Ectodermal cell (in vitro differentiated cells): ENCODE results near the gene ZNF439.
"Not testable (repeated sequence)": the region's sequence is repeated elsewhere in the genome, so short reads cannot be mapped to it uniquely, and the experiment has no call there.

ENCODE experiments used
- H3K27ac ChIP-seq: 2 replicates; pipeline ENCODE4 v1.7.0; 2013; ENCODE audit warnings: mild to moderate bottlenecking, low read depth, low read length; ENCODE audit not compliant: insufficient read depth, poor library complexity, severe bottlenecking
- H3K27me3 ChIP-seq: 2 replicates; pipeline ENCODE4 v1.7.0; 2013; ENCODE audit warnings: mild to moderate bottlenecking, low read length; ENCODE audit not compliant: insufficient read depth, control insufficient read depth, poor library complexity, severe bottlenecking
- H3K36me3 ChIP-seq: one replicate; pipeline ENCODE4 v1.7.0; 2013; ENCODE audit warnings: low read length; ENCODE audit not compliant: control insufficient read depth, insufficient read depth
- H3K4me1 ChIP-seq: one replicate; pipeline ENCODE4 v1.7.0; 2013; ENCODE audit warnings: low read length; ENCODE audit not compliant: control insufficient read depth, insufficient read depth
- H3K4me3 ChIP-seq: 2 replicates; pipeline ENCODE4 v1.7.0; 2013; ENCODE audit warnings: low read depth, low read length, control low read depth; ENCODE audit not compliant: insufficient read depth
- H3K9me3 ChIP-seq: 2 replicates; pipeline ENCODE4 v1.7.0; 2013; ENCODE audit warnings: mild to moderate bottlenecking, low read length, moderate library complexity; ENCODE audit not compliant: control insufficient read depth
- WGBS, 2 experiments: methylation state at CpG; one replicate each; pipeline ENCODE4 v1.1.7; 2013; ENCODE audit warnings: missing lambda C conversion rate in 2 of 2; 5-methylcytosine and 5-hydroxymethylcytosine counted together

ZNF439 gene

DNA sequence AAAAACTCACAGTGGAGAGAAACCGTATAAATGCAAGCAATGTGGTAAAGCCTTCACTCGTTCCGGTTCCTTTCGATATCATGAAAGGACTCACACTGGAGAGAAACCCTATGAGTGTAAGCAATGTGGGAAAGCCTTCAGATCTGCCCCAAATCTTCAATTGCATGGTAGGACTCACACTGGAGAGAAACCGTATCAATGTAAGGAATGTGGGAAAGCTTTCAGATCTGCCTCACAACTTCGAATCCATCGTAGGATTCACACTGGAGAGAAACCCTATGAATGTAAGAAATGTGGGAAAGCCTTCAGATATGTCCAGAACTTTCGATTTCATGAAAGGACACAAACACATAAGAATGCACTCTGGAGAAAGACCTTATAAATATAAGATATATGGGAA, 19.7 kb downstream of the ZNF439 start:
- Histone ChIP-seq H3K36me3 (peaks cover 4% of the 10 kb centered on the region), H3K27ac (no peak overlapping the region), H3K4me1 (no peaks in the 10 kb centered on the region), H3K27me3 (no peaks in the 10 kb centered on the region), H3K9me3 (peaks cover 5% of the 10 kb centered on the region), H3K4me3 (no peak overlapping the region)
- WGBS, 2 experiments, result 87 to 95% methylated on average over 8 of the region's 8 CpGs

DNA sequence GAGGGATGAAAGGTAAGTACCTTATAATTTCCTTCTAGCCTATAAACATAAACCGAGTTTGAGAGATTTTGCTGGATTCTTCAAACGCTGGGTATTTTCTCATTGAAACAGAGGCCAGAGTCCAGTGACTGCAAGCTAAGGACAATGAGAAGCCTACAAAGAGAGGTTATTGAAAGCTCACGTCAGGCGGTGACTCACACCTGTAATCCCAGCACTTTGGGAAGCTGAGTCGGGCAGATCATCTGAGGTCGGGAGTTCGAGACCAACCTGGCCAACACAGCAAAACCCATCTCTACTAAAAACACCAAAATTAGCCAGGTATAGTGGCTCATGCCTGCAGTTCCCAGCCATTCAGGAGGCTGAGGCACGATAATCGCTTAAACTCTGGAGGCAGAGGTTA, 24.1 kb downstream of the ZNF439 start:
- peaks cover 4% of the 10 kb centered on the region for H3K36me3 ChIP-seq
- no peak overlapping the region for H3K27ac ChIP-seq
- no peaks in the 10 kb centered on the region for H3K4me1 ChIP-seq
- no peaks in the 10 kb centered on the region for H3K27me3 ChIP-seq
- H3K9me3 ChIP-seq, result peaks cover 2% of the 10 kb centered on the region
- WGBS, 2 experiments, result 89 to 91% methylated on average over 9 of the region's 9 CpGs
- no peak overlapping the region for H3K4me3 ChIP-seq

DNA sequence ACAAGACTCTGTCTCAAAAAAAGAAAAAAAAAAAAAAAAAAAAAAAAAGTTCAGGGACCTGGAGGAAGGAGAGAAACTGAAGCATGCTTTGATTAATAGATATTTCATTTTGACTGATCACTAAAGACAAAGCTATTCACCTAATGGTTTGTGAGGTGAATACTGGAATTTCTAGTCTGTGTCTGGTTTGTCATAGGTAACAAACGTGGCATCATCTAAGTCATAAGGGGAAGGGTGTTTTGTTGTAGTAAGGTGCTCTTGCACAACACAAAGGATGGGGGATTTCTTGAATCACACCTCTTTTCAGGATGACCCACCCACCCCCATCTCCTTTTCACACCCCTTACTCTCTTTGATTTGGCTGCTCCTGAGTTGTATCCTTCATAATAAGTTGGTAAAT, 25.2 kb downstream of the ZNF439 start:
- H3K36me3 ChIP-seq, result no peaks in the 10 kb centered on the region
- 77 to 90% methylated on average over 1 of the region's 1 CpG for WGBS, 2 experiments
- H3K27ac ChIP-seq, result no peak overlapping the region
- peaks cover 2% of the 10 kb centered on the region for H3K9me3 ChIP-seq
- no peak overlapping the region for H3K4me3 ChIP-seq
- H3K27me3 ChIP-seq, result no peaks in the 10 kb centered on the region
- H3K4me1 ChIP-seq, result no peaks in the 10 kb centered on the region

DNA sequence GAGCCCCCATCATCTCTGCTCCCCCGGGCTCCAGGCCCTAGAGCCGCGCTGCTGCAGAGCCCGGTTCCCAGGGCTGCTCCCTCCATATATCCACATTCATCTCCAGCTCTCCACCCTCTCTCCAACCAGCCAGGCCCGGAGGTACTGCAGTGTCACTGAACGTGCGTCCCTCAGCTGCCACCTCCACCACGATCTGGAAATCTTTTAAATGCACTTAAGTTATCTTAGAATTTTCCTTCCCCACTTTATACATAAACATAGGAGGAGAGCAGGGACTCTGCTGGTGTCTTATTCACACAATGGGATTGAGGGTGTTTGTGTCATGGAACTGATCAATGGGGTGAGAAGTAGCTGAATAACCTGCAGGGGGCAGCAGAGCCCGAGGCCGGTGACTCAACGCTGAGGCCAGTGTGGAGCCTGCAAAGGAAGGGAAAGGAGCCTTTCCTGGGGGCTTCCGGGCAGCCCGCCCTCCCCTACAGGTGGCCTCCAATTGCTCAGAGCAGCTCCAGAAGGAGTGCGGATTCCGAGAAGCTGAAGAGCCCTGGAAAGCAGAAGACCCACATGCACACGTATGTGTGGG, 31.3 kb downstream of the ZNF439 start:
- H3K36me3 ChIP-seq, H3K9me3 ChIP-seq, H3K4me3 ChIP-seq, H3K4me1 ChIP-seq, H3K27me3 ChIP-seq, H3K27ac ChIP-seq: not testable (repeated sequence)
- 80 to 84% methylated on average over 16 of the region's 16 CpGs for WGBS, 2 experiments

DNA sequence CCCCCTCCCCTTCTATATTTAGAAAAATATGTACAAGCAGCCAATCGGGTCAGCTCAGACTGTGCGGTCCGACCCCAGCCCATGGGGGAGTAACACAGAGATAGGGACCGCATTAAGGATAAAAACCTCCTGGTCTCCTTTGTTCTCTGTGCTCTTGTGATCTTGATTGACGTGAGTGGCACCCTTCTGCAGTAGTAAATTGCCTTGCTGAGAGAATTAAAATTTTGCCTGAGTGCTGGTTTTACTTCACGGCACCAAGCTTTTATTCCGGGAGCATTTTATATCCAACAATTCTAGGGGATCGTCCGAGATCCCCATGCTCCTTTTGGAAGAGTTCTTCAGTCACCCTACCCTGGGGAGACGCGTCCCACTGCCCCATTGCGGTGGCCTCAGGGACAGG, 32.1 kb downstream of the ZNF439 start:
- 93 to 94% methylated on average over 12 of the region's 12 CpGs for WGBS, 2 experiments
- Histone ChIP-seq H3K9me3 (peaks cover 2% of the 10 kb centered on the region), H3K27ac (no peak overlapping the region), H3K4me3 (no peak overlapping the region), H3K36me3 (no peaks in the 10 kb centered on the region), H3K27me3 (no peaks in the 10 kb centered on the region), H3K4me1 (no peaks in the 10 kb centered on the region)

DNA sequence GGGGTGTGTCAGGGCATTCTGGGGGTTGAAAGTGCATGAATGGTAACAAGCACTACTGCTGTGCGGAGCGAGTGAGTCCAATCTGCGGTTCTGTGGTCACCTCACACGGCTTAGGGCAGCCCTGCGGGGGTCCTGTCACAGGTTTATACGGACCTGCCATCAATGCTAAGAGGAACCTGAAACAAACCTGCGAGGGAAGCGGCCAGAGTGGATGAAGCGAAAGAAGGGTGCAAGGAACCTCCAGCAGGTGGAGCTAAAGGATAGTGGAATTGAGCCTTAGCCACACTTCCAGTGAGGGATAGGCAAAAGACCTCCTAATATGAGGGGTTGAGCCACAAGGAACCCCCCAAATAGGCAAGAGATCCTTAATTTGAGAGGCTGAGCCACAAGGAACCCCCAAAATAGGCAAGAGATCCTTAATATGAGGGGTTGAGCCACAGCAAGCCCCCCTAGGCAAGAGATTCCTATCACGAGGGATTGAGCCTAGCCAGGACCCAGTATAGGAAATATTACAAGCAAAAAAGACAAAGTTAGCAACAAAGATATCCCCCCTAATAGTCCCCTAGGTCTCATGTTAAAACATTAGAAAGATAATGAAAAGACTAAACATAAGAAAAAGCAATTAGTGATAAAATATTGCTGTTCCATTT, 32.8 kb downstream of the ZNF439 start:
- Histone ChIP-seq H3K27ac (no peak overlapping the region), H3K4me1 (no peaks in the 10 kb centered on the region), H3K36me3 (no peaks in the 10 kb centered on the region), H3K9me3 (peaks cover 2% of the 10 kb centered on the region), H3K27me3 (no peaks in the 10 kb centered on the region), H3K4me3 (no peak overlapping the region)
- WGBS, 2 experiments, result 22 to 23% methylated on average over 10 of the region's 10 CpGs

DNA sequence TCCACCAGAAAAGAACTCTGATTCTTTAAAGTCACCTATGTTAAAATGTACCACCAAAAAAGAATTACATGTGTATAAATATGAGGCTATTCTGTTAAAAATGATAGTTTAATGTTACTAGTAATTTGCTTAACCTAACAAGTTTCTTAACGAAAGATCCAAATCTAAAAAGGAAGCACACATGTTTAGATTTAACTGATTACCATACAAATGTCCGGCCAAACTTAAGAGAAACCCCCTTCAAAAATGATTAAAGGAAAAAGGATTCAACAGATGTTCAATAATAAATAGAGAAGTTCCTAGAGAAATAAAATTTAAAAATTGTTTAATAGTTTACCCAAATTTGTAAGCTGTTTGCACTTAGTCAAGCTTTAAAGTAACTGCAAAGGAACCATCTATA, 34.1 kb downstream of the ZNF439 start:
- Histone ChIP-seq H3K27me3 (no peaks in the 10 kb centered on the region), H3K27ac (no peak overlapping the region), H3K9me3 (peaks cover 2% of the 10 kb centered on the region), H3K4me1 (no peaks in the 10 kb centered on the region), H3K36me3 (no peaks in the 10 kb centered on the region), H3K4me3 (no peak overlapping the region)
- WGBS, 2 experiments, result no CpG with 5 or more reads among the region's 2 CpGs

DNA sequence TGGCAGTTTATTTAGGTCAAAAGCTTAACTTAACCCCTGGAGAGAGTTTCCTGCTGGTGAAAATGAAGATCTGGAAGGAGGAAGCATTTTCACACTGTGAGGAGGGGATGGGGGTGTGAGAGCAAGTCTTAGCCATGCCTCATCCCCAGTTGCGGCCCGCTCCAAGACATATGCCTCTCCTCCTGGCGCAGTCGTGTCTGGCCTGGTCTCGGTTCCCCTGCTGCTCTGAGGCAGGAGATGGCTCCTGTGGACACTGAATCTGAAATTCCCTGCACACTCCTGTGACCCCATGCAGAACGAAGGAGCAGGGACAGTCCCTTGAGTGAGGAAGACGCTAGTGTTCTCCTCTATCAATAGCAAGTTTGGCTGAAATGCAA, 38.7 kb downstream of the ZNF439 start:
- no peaks in the 10 kb centered on the region for H3K27me3 ChIP-seq
- peak overlapping the region; percentile 95 for H3K4me3 ChIP-seq
- H3K36me3 ChIP-seq, result peaks cover 15% of the 10 kb centered on the region
- H3K27ac ChIP-seq, result no peak overlapping the region
- H3K4me1 ChIP-seq, result no peaks in the 10 kb centered on the region
- WGBS, 2 experiments, result 40 to 42% methylated on average over 7 of the region's 7 CpGs
- H3K9me3 ChIP-seq, result no peaks in the 10 kb centered on the region

DNA sequence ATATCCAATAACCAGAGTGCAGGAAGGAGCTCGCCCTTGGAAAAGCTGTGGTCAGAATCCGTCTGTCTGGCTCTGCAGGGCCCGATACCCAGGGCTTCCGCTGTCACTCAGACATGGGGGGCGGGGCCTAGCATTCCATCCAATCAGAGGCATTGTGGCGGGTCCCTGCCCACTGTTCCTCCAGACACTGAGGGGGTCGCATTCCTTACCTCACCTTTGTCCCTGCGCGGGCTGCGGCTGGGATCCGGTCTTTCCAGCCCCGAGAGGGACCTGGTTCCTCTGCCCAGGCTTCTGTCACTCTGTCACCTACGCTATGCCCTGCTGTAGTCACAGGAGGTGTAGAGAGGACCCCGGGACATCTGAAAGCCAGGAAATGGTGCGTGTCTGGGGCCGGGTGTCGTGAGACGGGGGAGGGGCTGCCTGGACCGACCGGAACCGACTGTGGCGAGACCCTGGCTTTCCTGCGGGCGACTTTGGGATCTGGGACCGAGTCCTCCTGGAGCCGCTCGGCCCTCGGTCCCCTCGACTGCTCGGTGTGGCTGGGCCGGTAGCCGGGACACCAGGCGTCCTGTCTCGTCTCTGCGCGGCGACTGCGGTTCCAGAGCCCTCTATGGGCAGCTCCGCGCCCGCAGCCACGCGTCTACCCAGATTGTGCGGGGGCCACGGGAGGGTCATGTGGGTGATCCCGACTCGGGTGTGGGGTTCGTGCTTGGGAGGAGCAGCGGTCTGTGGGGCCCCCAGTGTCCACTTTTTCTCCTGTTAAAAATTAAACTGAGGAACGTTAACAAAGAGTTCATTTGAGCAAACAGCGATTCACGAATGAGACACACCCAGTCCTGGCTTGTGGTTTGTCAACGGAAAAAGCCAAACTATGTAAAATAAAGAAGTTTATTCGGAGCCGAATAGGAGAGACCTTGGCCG, 39.3 kb downstream of the ZNF439 start, which contains the start of gene ZNF69:
ZNF69 (plus strand) TSS at position 172 of the 921 bp plus-strand sequence; CDS start at position 314, 142 bp downstream.
- H3K27me3 ChIP-seq, result no peaks in the 10 kb centered on the region
- H3K4me3 ChIP-seq, result peak within 1 kb of the TSS; percentile 95
- H3K36me3 ChIP-seq, result peaks cover 22% of the 10 kb centered on the region
- WGBS, 2 experiments, result 1% methylated on average over 56 of the region's 56 CpGs
- peaks cover 4% of the 10 kb centered on the region for H3K9me3 ChIP-seq
- peak within 1 kb of the TSS; percentile 98 for H3K27ac ChIP-seq
- H3K4me1 ChIP-seq, result no peaks in the 10 kb centered on the region

DNA sequence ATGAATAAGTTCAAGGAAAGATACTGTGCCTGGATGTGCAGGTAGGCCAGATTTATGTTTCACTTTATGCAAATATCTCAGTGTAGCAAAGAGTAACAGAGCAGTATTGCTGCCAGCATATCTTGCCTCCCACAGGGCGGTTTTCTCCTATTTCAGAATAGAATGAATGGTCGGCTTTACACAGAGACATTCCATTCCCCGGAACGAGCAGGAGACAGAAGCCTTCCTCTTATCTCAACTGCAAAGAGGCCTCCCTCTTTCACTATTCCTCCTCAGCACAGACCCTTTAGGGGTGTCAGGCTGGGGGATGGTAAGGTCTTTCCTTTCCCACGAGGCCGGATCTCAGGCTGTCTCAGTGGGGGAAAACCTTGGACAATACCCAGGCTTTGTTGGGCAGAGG, 41.4 kb downstream of the ZNF439 start:
- H3K4me1 ChIP-seq, H3K27me3 ChIP-seq, H3K9me3 ChIP-seq: not testable (repeated sequence)
- Histone ChIP-seq H3K4me3 (peak overlapping the region; percentile 19), H3K27ac (peak overlapping the region; percentile 54), H3K36me3 (peaks cover 42% of the 10 kb centered on the region)
- 8 to 11% methylated on average over 6 of the region's 6 CpGs for WGBS, 2 experiments
